ENCODE data around the gene AGTPBP1.

AGTPBP1 gene

GRCh38 chr9:85527331-85528020 lies 214.3 kb downstream of the AGTPBP1 start:
- TF ChIP-seq CTCF (IDR thresholded peaks at IDR 0.05; ENCODE audit: borderline replicate concordance, insufficient read depth, low read depth, low read length): no peak

GRCh38 chr9:85524531-85524930 lies 217.2 kb downstream of the AGTPBP1 start:
- H3K4me3 ChIP-seq (ENCODE audit: low read depth, low read length): no peak overlapping the region

More at GRCh38 chr9:85527331-85528020, 214.3 kb downstream of the AGTPBP1 start:
- H3K4me3 ChIP-seq (ENCODE audit: low read depth, low read length): no peak overlapping the region

GRCh38 chr9:85523202-85523601 lies 218.6 kb downstream of the AGTPBP1 start:
- H3K4me3 ChIP-seq (ENCODE audit: low read depth, low read length): no peak overlapping the region
- TF ChIP-seq CTCF (IDR thresholded peaks at IDR 0.05; ENCODE audit: borderline replicate concordance, insufficient read depth, low read depth, low read length): no peak

More at GRCh38 chr9:85524531-85524930, 217.2 kb downstream of the AGTPBP1 start:
- no peak for TF ChIP-seq CTCF (IDR thresholded peaks at IDR 0.05; ENCODE audit: borderline replicate concordance, insufficient read depth, low read depth, low read length)

- TF ChIP-seq CTCF (IDR thresholded peaks at IDR 0.05; ENCODE audit: borderline replicate concordance, insufficient read depth, low read depth, low read length): no peak
- no peak overlapping the region for H3K4me3 ChIP-seq (ENCODE audit: low read depth, low read length)
These were observed 219.2 kb downstream of the AGTPBP1 start for GRCh38 chr9:85522459-85523092.

GRCh38 chr9:85521371-85522197 lies 220.2 kb downstream of the AGTPBP1 start:
- no peak overlapping the region for H3K4me3 ChIP-seq (ENCODE audit: low read depth, low read length)
- no peak for TF ChIP-seq CTCF (IDR thresholded peaks at IDR 0.05; ENCODE audit: borderline replicate concordance, insufficient read depth, low read depth, low read length)

- H3K4me3 ChIP-seq (ENCODE audit: low read depth, low read length): no peak overlapping the region
- no peak for TF ChIP-seq CTCF (IDR thresholded peaks at IDR 0.05; ENCODE audit: borderline replicate concordance, insufficient read depth, low read depth, low read length)
These were observed 224.6 kb downstream of the AGTPBP1 start for GRCh38 chr9:85516976-85517637.
